HG03066 (cell line): Measurements from ENCODE around the gene C9orf50.
"Not testable (repeated sequence)": the region's sequence is repeated elsewhere in the genome, so short reads cannot be mapped to it uniquely, and the experiment has no call there.

Source experiments
- ATAC-seq: cut with Tn5 transposase; IDR thresholded peaks from one replicate; pipeline ENCODE4 v1.9.1; 2021; ENCODE audit warnings: low read depth; ENCODE audit not compliant: unreplicated experiment

C9orf50 gene, protein sequence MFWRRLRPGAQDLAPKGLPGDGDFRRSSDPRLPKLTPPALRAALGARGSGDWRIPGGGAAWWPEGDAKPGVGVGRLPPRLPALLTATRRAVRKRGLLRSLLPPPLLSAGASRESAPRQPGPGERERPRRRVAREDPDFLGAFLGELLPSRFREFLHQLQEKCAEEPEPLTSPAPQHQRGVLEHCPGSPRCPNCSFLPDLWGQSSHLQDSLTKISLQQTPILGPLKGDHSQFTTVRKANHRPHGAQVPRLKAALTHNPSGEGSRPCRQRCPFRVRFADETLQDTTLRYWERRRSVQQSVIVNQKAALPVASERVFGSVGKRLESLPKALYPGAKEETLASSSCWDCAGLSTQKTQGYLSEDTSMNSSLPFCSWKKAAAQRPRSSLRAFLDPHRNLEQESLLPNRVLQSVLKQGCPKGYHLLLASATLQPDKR

GRCh38 chr9:129620669-129621295 is at the start of gene C9orf50:
Gene C9orf50, minus strand, starts transcription at chr9:129621101. Its CDS starts 527 bp downstream, at chr9:129620574.
- ATAC-seq = no peak

- ATAC-seq = no peak
These were observed 49.0 kb upstream of the C9orf50 start for GRCh38 chr9:129669946-129670345.

GRCh38 chr9:129669141-129669718 is 48.3 kb upstream of the C9orf50 start:
- ATAC-seq = no peak

DNA sequence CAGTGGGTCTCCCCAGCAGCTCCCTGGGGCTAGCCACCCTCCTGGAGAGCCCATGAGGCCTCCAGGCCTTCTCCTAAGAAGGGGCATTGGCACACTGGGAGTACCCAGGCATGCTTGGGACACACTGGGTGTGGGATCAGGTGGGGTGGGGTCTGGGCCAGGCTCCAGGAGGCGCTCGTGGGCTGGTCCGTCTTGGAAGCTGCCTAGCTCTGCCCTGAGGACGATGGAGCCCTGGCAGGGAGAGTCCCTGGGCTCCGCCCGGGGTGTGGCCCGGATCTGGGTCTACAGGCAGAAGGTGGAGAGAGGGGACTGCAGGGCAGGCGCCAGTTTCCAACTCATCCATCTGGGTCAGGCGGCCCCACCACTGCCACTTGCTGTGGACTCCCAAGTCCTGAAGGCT is 46.9 kb upstream of the C9orf50 start:
- no peak for ATAC-seq

DNA sequence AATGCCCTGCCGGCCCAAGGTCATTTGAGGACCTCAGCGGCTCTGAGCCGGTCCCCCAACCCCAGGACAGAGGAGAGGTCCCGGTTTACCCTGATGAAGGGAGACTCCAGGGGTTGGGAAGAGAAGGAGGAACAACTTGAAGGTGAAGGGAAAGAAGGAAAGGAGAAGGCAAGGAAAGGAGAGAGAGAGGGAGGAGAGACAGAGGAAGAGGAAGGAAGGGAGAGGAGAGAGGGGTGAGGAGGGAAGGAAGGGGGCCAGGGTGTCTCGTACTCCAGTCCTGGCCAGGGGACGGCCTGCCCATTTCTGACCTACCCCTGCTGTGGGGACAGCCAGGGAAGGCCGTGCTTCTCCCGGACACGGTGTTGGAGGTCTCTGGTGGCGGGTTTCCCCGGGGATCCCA is 46.5 kb upstream of the C9orf50 start:
- ATAC-seq = no peak

DNA sequence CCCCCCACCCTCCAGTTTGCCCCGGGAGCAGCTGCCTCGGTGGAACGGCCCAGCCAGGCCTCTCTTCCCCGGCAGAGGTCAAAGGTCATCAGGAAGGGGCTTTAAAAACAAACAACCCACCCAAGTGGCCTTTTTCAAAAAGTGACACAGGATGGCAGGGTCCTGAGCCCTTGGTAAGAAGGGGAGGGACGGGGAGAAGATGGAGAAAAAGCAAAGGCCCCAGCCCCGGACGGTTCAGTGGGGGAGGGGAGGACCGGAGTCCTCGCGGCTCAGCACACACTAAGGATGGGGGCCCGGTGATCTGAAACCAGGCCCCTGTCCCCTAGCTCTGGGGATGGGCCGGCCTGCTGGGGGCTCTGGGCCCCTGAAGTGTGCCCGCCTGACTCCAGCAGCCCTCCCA is 45.7 kb upstream of the C9orf50 start:
- ATAC-seq = no peak

GRCh38 chr9:129665814-129666520 is 45.1 kb upstream of the C9orf50 start:
- no peak for ATAC-seq

DNA sequence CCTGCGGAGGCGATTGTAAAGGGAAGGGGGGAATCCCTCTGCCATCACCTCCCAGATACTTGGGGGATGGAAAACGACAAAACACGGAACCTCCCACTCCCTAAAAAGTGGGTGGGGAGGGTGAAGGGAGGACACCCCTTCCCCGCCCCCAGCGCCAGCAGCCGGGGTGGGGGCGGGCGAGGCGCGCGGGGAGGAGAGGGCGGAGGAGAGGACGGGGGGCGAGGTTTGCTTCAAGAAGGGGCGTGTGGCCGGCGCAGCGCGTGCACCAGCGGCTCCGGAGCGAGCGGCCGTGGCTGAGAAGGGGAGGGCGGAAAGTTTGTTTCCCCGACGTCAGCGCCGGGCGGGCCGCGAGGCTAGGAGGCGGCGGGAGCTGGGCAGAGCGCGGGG is 44.5 kb upstream of the C9orf50 start, which contains the start of gene PRRX2:
TSS of gene PRRX2 (plus strand) at position 259 of the 387 bp plus-strand sequence. CDS start 221 bp downstream, outside the sequence.
- no peak for ATAC-seq

DNA sequence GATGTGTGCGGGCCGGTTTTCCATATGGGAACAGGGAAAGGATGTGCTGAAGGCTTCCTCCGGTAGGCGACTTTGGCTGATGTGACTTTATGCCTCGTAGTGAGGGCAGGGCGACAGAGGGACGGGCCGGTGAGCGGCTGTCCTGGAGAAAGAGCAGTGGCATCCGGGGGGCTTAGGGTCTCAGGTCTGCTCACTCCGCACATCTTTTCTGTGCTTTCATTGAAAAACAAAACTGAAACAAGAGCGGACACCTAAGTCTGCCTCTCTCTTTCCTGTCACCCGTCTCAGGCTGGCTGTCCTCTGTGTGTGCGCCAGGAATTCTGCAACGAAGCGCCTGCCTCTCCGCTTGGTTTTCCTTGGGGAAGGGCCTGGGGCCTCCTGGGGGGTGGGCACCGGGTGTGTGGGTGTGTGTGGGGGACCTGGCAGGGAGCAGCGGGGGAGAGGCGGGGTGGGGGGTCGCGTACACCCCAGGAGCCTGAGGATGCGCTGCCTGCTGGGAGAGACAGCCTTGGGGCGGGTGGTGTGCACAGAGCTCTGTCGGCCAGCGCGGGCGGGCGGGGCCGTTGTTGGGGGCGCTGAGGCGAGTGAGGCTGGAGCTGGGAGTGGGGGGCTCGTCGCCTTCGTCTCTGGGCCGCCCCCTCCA is 44.0 kb upstream of the C9orf50 start:
- no peak for ATAC-seq

- ATAC-seq = not testable (repeated sequence)
These were observed 41.3 kb upstream of the C9orf50 start for GRCh38 chr9:129662239-129662638.

GRCh38 chr9:129661029-129661428 is 40.1 kb upstream of the C9orf50 start:
- ATAC-seq = no peak

GRCh38 chr9:129656795-129657390 is 36.0 kb upstream of the C9orf50 start:
- ATAC-seq = no peak

DNA sequence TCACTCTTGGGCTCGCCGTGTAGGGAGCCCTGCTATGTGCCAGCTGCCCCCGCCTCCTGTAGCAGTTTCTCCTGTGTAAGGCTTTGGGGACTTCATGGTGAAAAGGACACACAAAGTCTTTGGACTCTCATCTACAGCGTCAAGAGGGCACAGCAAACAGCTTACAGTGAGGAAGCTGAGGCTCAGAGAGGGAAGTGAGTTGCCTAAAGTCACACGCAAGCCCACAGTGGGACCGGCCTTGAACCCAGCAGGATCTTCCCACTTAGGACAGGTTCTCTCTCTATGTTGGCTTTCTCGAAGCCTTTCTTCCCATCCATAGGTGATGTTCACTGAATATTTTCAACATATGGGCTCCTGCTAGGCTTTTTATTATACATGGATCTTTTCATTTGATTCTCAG is 34.8 kb upstream of the C9orf50 start:
- ATAC-seq = no peak

- no peak for ATAC-seq
These were observed 34.3 kb upstream of the C9orf50 start for GRCh38 chr9:129655154-129655553.

DNA sequence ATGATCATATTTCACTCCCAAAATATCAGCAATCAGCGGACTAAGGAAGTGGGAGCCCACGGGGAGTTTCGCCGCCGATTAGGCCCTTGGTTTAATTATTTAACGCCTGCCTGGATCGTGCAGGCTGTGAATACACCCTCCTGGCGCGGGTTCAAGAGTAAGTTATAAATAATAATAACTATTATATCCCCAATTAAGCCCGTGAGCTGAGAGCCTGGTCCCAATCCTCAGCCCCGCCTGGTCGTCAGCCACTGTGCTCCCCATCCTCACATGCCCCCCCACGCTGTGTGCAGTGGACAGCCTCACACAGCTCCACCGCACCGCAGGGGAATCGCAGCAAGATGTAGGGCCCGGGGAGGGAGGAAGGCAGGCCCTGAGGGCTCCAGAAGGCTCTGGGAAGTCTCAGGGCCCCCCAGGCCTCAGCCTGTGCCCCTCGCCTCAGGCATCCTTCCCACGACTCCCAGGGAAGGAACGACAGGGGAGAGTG is 33.7 kb upstream of the C9orf50 start:
- no peak for ATAC-seq

DNA sequence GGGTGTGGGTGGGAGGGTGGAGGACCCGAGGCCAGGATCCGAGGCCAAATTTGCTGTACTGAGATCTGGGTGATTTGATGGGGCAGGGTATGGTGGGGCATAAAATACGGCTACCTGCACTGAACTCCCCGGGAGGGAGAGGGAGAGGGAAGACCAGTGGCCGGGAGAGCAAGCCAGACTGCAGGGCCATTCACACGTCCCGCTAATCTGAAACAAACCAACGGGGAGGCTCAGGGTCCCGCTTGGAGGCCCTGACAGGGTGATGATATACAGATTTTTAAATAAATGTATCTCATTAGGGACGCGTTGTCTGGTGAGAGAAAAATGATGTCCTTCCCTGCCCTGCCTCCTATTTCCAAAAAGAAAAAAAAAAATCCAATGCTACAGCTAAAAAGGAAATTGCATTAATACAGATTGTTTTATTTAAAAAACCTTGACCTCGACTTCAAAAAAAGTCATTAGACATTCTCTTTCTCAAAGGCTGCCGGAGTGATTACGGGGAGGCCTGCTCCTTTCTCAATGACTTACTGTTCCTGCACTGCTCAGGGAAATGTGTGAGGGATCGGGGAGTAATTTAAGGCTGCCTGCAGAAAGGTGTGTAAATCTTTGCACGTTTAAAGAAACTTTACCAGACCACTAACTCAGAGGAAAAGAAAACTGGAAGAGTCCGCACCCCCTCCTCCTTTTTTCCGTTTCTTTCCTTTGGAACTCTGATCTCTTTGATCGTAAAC is 33.1 kb upstream of the C9orf50 start:
- ATAC-seq = no peak

DNA sequence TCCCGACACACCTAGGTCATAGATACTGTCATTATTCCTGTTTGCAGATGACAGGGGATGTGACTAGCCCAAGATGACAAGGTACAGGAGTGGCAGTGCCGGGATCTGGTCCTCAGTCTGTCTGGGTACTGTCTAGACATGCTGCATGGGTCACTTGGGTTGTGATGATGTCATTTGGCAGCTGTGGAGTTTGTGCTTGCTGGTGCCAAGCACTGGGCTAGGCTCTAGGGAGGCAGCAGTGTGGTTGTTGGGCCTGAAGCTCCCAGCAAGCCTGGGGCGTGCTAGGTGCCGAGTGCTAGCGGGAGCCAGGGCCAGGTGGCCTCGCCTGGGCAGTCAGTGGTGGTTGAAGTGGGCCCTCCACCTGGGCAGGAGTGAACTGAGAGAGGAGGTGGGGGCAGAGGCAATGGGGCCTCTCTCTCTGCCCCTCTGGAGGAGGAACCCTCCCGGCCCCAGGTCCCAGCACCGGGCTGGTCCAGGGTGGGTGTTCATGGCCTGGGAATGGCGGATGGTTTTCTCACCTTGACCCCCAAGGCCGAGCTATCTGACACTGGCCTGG is 29.9 kb upstream of the C9orf50 start:
- ATAC-seq = no peak

DNA sequence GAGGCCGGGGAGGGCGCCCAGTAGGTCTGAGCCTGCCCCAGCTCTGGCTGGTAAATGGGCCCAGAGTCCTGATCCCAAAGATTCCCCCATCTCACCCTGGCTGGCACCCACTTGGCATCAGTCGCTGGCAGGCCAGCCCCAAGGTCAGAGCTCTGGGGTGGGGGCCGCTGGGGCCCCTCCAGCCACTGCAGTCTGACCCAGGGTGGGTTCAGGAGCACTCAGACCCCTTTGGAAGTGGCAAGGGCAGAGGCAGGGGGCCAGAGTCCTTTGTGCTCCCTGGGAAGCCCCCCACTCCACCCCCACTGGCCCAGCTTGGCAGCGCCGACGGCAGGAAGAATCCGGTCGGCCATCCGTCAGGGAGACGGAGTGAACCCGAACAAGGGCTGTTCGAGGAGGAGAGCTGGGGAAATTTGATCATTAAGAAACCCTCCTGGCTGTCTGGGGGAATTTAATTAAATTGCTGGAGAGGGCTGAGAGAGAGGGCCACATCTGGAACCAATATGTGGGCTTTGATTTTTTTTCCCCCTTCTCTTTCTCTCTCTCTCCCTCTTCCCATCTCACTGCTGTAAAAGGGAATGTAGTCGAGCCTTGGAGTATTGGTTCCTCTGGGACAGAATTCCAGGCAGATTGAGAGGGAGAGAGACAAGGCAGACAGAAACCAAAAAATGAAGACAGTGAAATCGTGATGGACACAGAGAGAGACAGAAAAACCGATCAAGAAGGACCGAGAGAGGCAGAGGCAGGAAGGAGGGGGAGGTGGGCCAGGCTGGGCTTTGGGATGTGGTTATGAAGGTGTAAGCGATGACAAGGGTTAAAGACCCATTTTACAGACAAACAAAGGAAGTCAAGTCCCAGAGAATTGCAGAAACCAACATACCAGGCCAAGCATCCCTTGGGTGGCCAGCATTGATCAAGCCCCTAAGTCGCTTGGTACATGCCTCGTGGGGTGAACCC is 29.1 kb upstream of the C9orf50 start:
- ATAC-seq = no peak
